ENCODE measurements around the gene IL7R. TPM values are rescaled to one million over a fixed set of nuclear protein-coding genes. Genes with fewer than 3 reads are reported as not detected.
A peak's percentile ranks its signal among the peaks of the same experiment; 100 is the strongest.

Gene IL7R
- total RNA-seq, 2 experiments from 2014 or later, result 4.6 to 62.2 TPM

GRCh38 chr5:35830587-35830986 lies 26.1 kb upstream of the IL7R start:
- H3K9me2 ChIP-seq (ENCODE audit: insufficient read depth, low read length), result no peaks in the 10 kb centered on the region; the same call in 1 of the 2 replicates
- ChIA-PET POLR2A (interaction anchor here (0.7 to 1.5 kb wide), 2 partner anchors 26 to 28 kb away, joined by 3 to 5 read pairs; partner anchors contain the start of gene IL7R), CTCF (ENCODE audit: unreplicated experiment) (no interaction called here)
- H4K20me1 ChIP-seq (ENCODE audit: insufficient read depth, low read length), result no peaks in the 10 kb centered on the region
- no peaks in the 10 kb centered on the region for H3K36me3 ChIP-seq (ENCODE audit: insufficient read depth, low read length)
- H3K4me1 ChIP-seq (ENCODE audit: insufficient read depth, low read length, poor library complexity, severe bottlenecking), result no peaks in the 10 kb centered on the region
- intact Hi-C loops (cut with micrococcal nuclease; ENCODE audit: unreplicated experiment), result no loop called here
- DNase-seq (ENCODE audit: low spot score), result no peak
- no peak overlapping the region for H3K27ac ChIP-seq (ENCODE audit: low read depth, low read length, poor library complexity, severe bottlenecking)
- no TSS peak for BruUV-seq (replicated peaks)
- H3K4me2 ChIP-seq (ENCODE audit: low read length), result no peak overlapping the region
- no peak overlapping the region for H3K4me3 ChIP-seq (ENCODE audit: low read depth, low read length, poor library complexity, severe bottlenecking)
- no peaks in the 10 kb centered on the region for H3K9me3 ChIP-seq (ENCODE audit: low read length)
- peak overlapping the region; percentile 26; the same call in 1 of the 2 replicates for H2AFZ ChIP-seq (ENCODE audit: low read length)
- no peak for TF ChIP-seq EZH2phosphoT487 (IDR thresholded peaks at IDR 0.05; ENCODE audit: borderline replicate concordance, low read depth, low read length)
- TF ChIP-seq, protein P1, sequence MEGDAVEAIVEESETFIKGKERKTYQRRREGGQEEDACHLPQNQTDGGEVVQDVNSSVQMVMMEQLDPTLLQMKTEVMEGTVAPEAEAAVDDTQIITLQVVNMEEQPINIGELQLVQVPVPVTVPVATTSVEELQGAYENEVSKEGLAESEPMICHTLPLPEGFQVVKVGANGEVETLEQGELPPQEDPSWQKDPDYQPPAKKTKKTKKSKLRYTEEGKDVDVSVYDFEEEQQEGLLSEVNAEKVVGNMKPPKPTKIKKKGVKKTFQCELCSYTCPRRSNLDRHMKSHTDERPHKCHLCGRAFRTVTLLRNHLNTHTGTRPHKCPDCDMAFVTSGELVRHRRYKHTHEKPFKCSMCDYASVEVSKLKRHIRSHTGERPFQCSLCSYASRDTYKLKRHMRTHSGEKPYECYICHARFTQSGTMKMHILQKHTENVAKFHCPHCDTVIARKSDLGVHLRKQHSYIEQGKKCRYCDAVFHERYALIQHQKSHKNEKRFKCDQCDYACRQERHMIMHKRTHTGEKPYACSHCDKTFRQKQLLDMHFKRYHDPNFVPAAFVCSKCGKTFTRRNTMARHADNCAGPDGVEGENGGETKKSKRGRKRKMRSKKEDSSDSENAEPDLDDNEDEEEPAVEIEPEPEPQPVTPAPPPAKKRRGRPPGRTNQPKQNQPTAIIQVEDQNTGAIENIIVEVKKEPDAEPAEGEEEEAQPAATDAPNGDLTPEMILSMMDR (conservative IDR thresholded peaks at IDR 0.05; ENCODE audit: low read length), result no peak
- no peaks in the 10 kb centered on the region for H3K79me2 ChIP-seq (ENCODE audit: insufficient read depth, low read depth, low read length)

GRCh38 chr5:35832762-35833161 lies 23.9 kb upstream of the IL7R start:
- no TSS peak for BruUV-seq (replicated peaks)
- Histone ChIP-seq H3K4me1 (ENCODE audit: insufficient read depth, low read length, poor library complexity, severe bottlenecking) (no peaks in the 10 kb centered on the region), H3K79me2 (ENCODE audit: insufficient read depth, low read depth, low read length) (no peaks in the 10 kb centered on the region), H3K27ac (ENCODE audit: low read depth, low read length, poor library complexity, severe bottlenecking) (no peak overlapping the region), H3K9me3 (ENCODE audit: low read length) (no peaks in the 10 kb centered on the region), H3K4me2 (ENCODE audit: low read length) (no peak overlapping the region), H3K36me3 (ENCODE audit: insufficient read depth, low read length) (no peaks in the 10 kb centered on the region), H3K9me2 (ENCODE audit: insufficient read depth, low read length) (no peaks in the 10 kb centered on the region; the same call in 1 of the 2 replicates), H2AFZ (ENCODE audit: low read length) (no peak overlapping the region), H3K4me3 (ENCODE audit: low read depth, low read length, poor library complexity, severe bottlenecking) (no peak overlapping the region), H4K20me1 (ENCODE audit: insufficient read depth, low read length) (no peaks in the 10 kb centered on the region)
- DNase-seq (ENCODE audit: low spot score), result no peak
- TF ChIP-seq, protein P1 (conservative IDR thresholded peaks at IDR 0.05; ENCODE audit: low read length), result no peak
- no peak for TF ChIP-seq EZH2phosphoT487 (IDR thresholded peaks at IDR 0.05; ENCODE audit: borderline replicate concordance, low read depth, low read length)
- CTCF ChIA-PET (ENCODE audit: unreplicated experiment), result no interaction called here
- POLR2A ChIA-PET, result interaction anchor here (0.8 to 1.2 kb wide), 3 partner anchors 9 to 28 kb away, joined by 3 to 4 read pairs (median 4); no protein-coding TSS in a partner anchor
- intact Hi-C loops (cut with micrococcal nuclease; ENCODE audit: unreplicated experiment), result no loop called here

DNA sequence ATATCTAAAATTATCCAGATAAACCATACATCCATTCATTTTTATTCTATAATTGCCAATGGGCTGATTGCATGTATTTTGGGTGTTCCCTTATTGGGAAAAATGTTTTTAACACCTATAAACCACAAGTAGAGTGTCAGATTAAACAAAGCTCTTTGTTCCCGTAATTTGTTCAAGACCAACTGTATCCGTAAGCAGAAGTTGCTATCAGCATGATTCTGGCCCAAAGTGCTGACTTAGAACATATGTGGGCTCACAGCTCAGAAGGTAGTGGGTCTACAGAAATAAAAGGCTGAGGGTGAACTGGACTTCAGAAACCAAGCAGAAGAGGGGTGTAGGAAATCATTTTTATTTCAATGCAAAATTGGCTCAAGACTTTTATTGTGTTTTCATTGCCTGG lies 23.5 kb upstream of the IL7R start:
- CTCF ChIA-PET (ENCODE audit: unreplicated experiment), result no interaction called here
- Histone ChIP-seq H2AFZ (ENCODE audit: low read length) (peak overlapping the region; percentile 47; the same call in 1 of the 2 replicates), H4K20me1 (ENCODE audit: insufficient read depth, low read length) (no peaks in the 10 kb centered on the region), H3K36me3 (ENCODE audit: insufficient read depth, low read length) (no peaks in the 10 kb centered on the region), H3K9me2 (ENCODE audit: insufficient read depth, low read length) (no peaks in the 10 kb centered on the region; the same call in 1 of the 2 replicates), H3K79me2 (ENCODE audit: insufficient read depth, low read depth, low read length) (no peaks in the 10 kb centered on the region), H3K9me3 (ENCODE audit: low read length) (no peaks in the 10 kb centered on the region), H3K4me1 (ENCODE audit: insufficient read depth, low read length, poor library complexity, severe bottlenecking) (no peaks in the 10 kb centered on the region), H3K4me3 (ENCODE audit: low read depth, low read length, poor library complexity, severe bottlenecking) (no peak overlapping the region), H3K4me2 (ENCODE audit: low read length) (no peak overlapping the region), H3K27ac (ENCODE audit: low read depth, low read length, poor library complexity, severe bottlenecking) (no peak overlapping the region)
- TF ChIP-seq, protein P1 (conservative IDR thresholded peaks at IDR 0.05; ENCODE audit: low read length), result no peak
- TF ChIP-seq EZH2phosphoT487 (IDR thresholded peaks at IDR 0.05; ENCODE audit: borderline replicate concordance, low read depth, low read length), result no peak
- DNase-seq (ENCODE audit: low spot score), result no peak
- intact Hi-C loops (cut with micrococcal nuclease; ENCODE audit: unreplicated experiment), result no loop called here
- POLR2A ChIA-PET, result interaction anchor here (0.6 to 1.2 kb wide), 4 partner anchors 8 to 28 kb away, joined by 3 to 4 read pairs (median 4); no protein-coding TSS in a partner anchor
- no TSS peak for BruUV-seq (replicated peaks)
